C4-2B (cell line): ENCODE data around the gene ATP6V0E2.
"Not testable (repeated sequence)": the region's sequence is repeated elsewhere in the genome, so short reads cannot be mapped to it uniquely, and the experiment has no call there.

Experiments
- H3K27ac ChIP-seq: fragments of 450-650 bp; 2 replicates; pipeline ENCODE4 v1.5.1; 2017
- CTCF ChIP-seq: fragments of 450-650 bp; conservative IDR thresholded peaks from 2 replicates; pipeline ENCODE4 v1.5.1; 2017; ENCODE audit warnings: mild to moderate bottlenecking
- ZFX ChIP-seq: fragments of 450-650 bp; IDR thresholded peaks from 2 replicates; pipeline ENCODE4 v1.6.1; 2017

ATP6V0E2 gene

GRCh38 chr7:149828357-149829309 lies 45.1 kb upstream of the ATP6V0E2 start:
- no peak overlapping the region for H3K27ac ChIP-seq
- no peak for TF ChIP-seq ZFX
- no peak for TF ChIP-seq CTCF

- H3K27ac ChIP-seq: not testable (repeated sequence)
Observed at GRCh38 chr7:149830527-149830926, 43.2 kb upstream of the ATP6V0E2 start.

GRCh38 chr7:149830997-149831740 lies 42.6 kb upstream of the ATP6V0E2 start:
- no peak overlapping the region for H3K27ac ChIP-seq
- TF ChIP-seq CTCF (no peak), ZFX (no peak)

GRCh38 chr7:149831741-149832219 lies 42.0 kb upstream of the ATP6V0E2 start:
- no peak for TF ChIP-seq ZFX
- TF ChIP-seq CTCF: no peak
- H3K27ac ChIP-seq: no peak overlapping the region

GRCh38 chr7:149832332-149833041 lies 41.3 kb upstream of the ATP6V0E2 start:
- no peak overlapping the region for H3K27ac ChIP-seq
- no peak for TF ChIP-seq ZFX
- TF ChIP-seq CTCF: no peak

GRCh38 chr7:149833495-149834130 lies 40.2 kb upstream of the ATP6V0E2 start:
- TF ChIP-seq ZFX (no peak), CTCF (no peak)
- H3K27ac ChIP-seq: no peak overlapping the region

- TF ChIP-seq CTCF: no peak
- no peak for TF ChIP-seq ZFX
- H3K27ac ChIP-seq: no peak overlapping the region
Observed at GRCh38 chr7:149834601-149835000, 39.2 kb upstream of the ATP6V0E2 start.
